ENCODE measurements around the gene SLC26A4.

- TF ChIP-seq, protein P1, sequence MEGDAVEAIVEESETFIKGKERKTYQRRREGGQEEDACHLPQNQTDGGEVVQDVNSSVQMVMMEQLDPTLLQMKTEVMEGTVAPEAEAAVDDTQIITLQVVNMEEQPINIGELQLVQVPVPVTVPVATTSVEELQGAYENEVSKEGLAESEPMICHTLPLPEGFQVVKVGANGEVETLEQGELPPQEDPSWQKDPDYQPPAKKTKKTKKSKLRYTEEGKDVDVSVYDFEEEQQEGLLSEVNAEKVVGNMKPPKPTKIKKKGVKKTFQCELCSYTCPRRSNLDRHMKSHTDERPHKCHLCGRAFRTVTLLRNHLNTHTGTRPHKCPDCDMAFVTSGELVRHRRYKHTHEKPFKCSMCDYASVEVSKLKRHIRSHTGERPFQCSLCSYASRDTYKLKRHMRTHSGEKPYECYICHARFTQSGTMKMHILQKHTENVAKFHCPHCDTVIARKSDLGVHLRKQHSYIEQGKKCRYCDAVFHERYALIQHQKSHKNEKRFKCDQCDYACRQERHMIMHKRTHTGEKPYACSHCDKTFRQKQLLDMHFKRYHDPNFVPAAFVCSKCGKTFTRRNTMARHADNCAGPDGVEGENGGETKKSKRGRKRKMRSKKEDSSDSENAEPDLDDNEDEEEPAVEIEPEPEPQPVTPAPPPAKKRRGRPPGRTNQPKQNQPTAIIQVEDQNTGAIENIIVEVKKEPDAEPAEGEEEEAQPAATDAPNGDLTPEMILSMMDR (IDR thresholded peaks at IDR 0.05; ENCODE audit: borderline replicate concordance, extremely low read depth, low read length, poor library complexity, severe bottlenecking): no peak
- no peak for TF ChIP-seq EZH2 (IDR thresholded peaks at IDR 0.05; ENCODE audit: borderline replicate concordance, low read depth, low read length, severe bottlenecking)
These were observed 94.0 kb downstream of the SLC26A4 start for GRCh38 chr7:107754642-107755041.
